SK-N-SH treated with all-trans-retinoic acid at 6 μM for 48 hours (cell line): ENCODE data around the gene PTER.

Experiments used
- CSDC2 ChIP-seq: fragments of 250-450 bp; sonication (Bioruptor Pico); IDR thresholded peaks from 2 replicates; pipeline ENCODE4 v1.5.0; 2020; ENCODE audit warnings: mild to moderate bottlenecking, moderate library complexity
- OSR1 ChIP-seq: fragments of 250-450 bp; sonication (Bioruptor Pico); IDR thresholded peaks from 2 replicates; pipeline ENCODE4 v1.8.0; 2022; ENCODE audit warnings: moderate library complexity, mild to moderate bottlenecking, inconsistent platforms
- SNAI2 ChIP-seq: fragments of 250-450 bp; sonication (Bioruptor Pico); IDR thresholded peaks from 2 replicates; pipeline ENCODE4 v1.5.0; 2020; ENCODE audit warnings: mild to moderate bottlenecking, moderate library complexity
- ZFP3 ChIP-seq: fragments of 250-450 bp; sonication (Bioruptor Pico); IDR thresholded peaks from 2 replicates; pipeline ENCODE4 v1.5.0; 2020; ENCODE audit warnings: mild to moderate bottlenecking, moderate library complexity
- ZNF565 ChIP-seq: fragments of 450-650 bp; formaldehyde crosslinking; conservative IDR thresholded peaks from 2 replicates; pipeline ENCODE4 v1.5.0; 2020; ENCODE audit warnings: low read depth, mild to moderate bottlenecking, moderate library complexity
- ZNF70 ChIP-seq: fragments of 450-650 bp; formaldehyde crosslinking; IDR thresholded peaks from 2 replicates; pipeline ENCODE4 v1.5.0; 2020; ENCODE audit warnings: mild to moderate bottlenecking, moderate library complexity
- TF ChIP-seq, protein P1 (sequence below): fragments of 250-450 bp; sonication (Bioruptor Pico); IDR thresholded peaks from 2 replicates; pipeline ENCODE4 v1.5.1; 2020; ENCODE audit warnings: low read depth, mild to moderate bottlenecking, moderate library complexity
- TF ChIP-seq, protein P2 (sequence below): fragments of 250-450 bp; sonication (Bioruptor Pico); IDR thresholded peaks from 2 replicates; pipeline ENCODE4 v1.8.0; 2021; ENCODE audit warnings: low read depth, mild to moderate bottlenecking, moderate library complexity, borderline replicate concordance

DNA sequence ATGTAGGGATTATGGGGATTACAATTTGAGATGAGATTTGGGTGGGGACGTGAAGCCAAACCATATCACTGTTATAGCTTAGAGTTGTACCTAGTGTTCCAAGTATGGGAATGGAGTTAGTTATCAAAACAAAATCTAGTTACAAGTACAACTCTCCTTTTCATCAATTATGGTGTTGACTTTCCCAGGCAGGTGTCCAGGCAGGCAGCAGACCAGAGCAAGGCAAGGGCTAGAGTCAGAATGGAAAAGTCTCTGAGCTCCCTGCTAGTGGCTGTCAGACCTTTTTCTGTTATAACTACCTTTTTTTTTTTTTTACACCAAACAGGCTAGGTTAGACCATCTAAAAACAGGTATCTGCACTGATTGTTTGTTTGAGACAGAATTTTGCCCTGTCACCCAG is 29.2 kb downstream of the PTER start:
- TF ChIP-seq ZNF565 (CRISPR knock-in tag) (no peak), OSR1 (CRISPR knock-in tag) (no peak), ZNF70 (CRISPR knock-in tag) (no peak), CSDC2 (no peak), ZFP3 (CRISPR knock-in tag) (no peak), SNAI2 (CRISPR knock-in tag) (no peak)
- TF ChIP-seq, protein P1, sequence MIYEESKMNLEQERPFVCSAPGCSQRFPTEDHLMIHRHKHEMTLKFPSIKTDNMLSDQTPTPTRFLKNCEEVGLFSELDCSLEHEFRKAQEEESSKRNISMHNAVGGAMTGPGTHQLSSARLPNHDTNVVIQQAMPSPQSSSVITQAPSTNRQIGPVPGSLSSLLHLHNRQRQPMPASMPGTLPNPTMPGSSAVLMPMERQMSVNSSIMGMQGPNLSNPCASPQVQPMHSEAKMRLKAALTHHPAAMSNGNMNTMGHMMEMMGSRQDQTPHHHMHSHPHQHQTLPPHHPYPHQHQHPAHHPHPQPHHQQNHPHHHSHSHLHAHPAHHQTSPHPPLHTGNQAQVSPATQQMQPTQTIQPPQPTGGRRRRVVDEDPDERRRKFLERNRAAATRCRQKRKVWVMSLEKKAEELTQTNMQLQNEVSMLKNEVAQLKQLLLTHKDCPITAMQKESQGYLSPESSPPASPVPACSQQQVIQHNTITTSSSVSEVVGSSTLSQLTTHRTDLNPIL (CRISPR knock-in tag) = no peak
- TF ChIP-seq, protein P2, sequence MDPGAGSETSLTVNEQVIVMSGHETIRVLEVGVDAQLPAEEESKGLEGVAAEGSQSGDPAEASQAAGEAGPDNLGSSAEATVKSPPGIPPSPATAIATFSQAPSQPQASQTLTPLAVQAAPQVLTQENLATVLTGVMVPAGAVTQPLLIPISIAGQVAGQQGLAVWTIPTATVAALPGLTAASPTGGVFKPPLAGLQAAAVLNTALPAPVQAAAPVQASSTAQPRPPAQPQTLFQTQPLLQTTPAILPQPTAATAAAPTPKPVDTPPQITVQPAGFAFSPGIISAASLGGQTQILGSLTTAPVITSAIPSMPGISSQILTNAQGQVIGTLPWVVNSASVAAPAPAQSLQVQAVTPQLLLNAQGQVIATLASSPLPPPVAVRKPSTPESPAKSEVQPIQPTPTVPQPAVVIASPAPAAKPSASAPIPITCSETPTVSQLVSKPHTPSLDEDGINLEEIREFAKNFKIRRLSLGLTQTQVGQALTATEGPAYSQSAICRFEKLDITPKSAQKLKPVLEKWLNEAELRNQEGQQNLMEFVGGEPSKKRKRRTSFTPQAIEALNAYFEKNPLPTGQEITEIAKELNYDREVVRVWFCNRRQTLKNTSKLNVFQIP (CRISPR knock-in tag) = no peak
